IMR-90 (cell line): ENCODE data around the gene SYT17. TPM values are rescaled to one million over a fixed set of nuclear protein-coding genes. Genes with fewer than 3 reads are reported as not detected.

Experiments
- ATAC-seq: fragments of 200-7000 bp; cut with Tn5 transposase; 2 replicates; pipeline ENCODE4 v1.9.1; 2020; ENCODE audit warnings: low read depth, mild to moderate bottlenecking, moderate library complexity
- BruUV-seq: library from RNA; stranded (reverse); fragments of 400-500 nt; replicated peaks from 2 replicates; lab custom pipeline; 2021; lab: Mats Ljungman, UMichigan
- CTCF ChIA-PET: fragments of 300-600 bp; formaldehyde crosslinking; extraction: SDS; loops from one replicate; lab custom pipeline; 2021; ENCODE audit warnings: antibody characterized with exemption; lab: Yijun Ruan, JAX
- POLR2A ChIA-PET: fragments of 300-600 bp; sonication (Branson Sonifier 250); formaldehyde crosslinking; loops from one replicate; lab custom pipeline; 2022; ENCODE audit warnings: antibody characterized with exemption; ENCODE audit not compliant: unreplicated experiment; lab: Charles Lee
- DNase-seq: peaks from one replicate; pipeline ENCODE4 v3.0.0; 2013
- H2AFZ ChIP-seq: replicated peaks from 2 replicates; pipeline ENCODE3; 2013; ENCODE audit warnings: low read length, mild to moderate bottlenecking; ENCODE audit not compliant: poor library complexity
- H2AK5ac ChIP-seq: 2 replicates; pipeline ENCODE4 v1.6.1; 2013; ENCODE audit warnings: low read depth, low read length, inconsistent platforms
- H2AK9ac ChIP-seq: replicated peaks from 2 replicates; pipeline ENCODE3; 2013; ENCODE audit warnings: mild to moderate bottlenecking, low read depth, low read length, moderate library complexity; ENCODE audit not compliant: poor library complexity
- H2BK120ac ChIP-seq: 2 replicates; pipeline ENCODE4 v1.6.1; 2013; ENCODE audit warnings: low read depth, low read length, inconsistent platforms
- H2BK15ac ChIP-seq: 3 replicates; pipeline ENCODE4 v1.6.1; 2013; ENCODE audit warnings: low read depth, low read length, inconsistent platforms
- H2BK20ac ChIP-seq: 2 replicates; pipeline ENCODE4 v1.6.1; 2013; ENCODE audit warnings: low read depth, mild to moderate bottlenecking, inconsistent platforms, low read length, moderate library complexity
- H2BK5ac ChIP-seq: 2 replicates; pipeline ENCODE4 v1.6.1; 2013; ENCODE audit warnings: mild to moderate bottlenecking, low read depth, low read length, inconsistent platforms; ENCODE audit not compliant: poor library complexity, severe bottlenecking
- H3K14ac ChIP-seq: replicated peaks from 2 replicates; pipeline ENCODE4 v1.6.1; 2013; ENCODE audit warnings: low read depth, low read length, inconsistent platforms
- H3K18ac ChIP-seq: 2 replicates; pipeline ENCODE4 v1.6.1; 2013; ENCODE audit warnings: low read depth, low read length, control low read depth
- H3K23ac ChIP-seq: 2 replicates; pipeline ENCODE4 v1.6.1; 2013; ENCODE audit warnings: low read depth, low read length, inconsistent platforms
- H3K27ac ChIP-seq: 2 replicates; pipeline ENCODE4 v1.5.1; 2013; ENCODE audit warnings: mild to moderate bottlenecking, control low read depth, low read length; ENCODE audit not compliant: insufficient read depth
- H3K27me3 ChIP-seq: 2 replicates; pipeline ENCODE4 v1.6.1; 2013; ENCODE audit warnings: low read length; ENCODE audit not compliant: control insufficient read depth, insufficient read depth
- H3K36me3 ChIP-seq: 2 replicates; pipeline ENCODE4 v1.6.1; 2013; ENCODE audit warnings: low read length, mixed read lengths; ENCODE audit not compliant: control insufficient read depth, insufficient read depth
- H3K4ac ChIP-seq: 2 replicates; pipeline ENCODE4 v1.6.1; 2013; ENCODE audit warnings: low read depth, low read length, inconsistent platforms
- H3K4me1 ChIP-seq: 2 replicates; pipeline ENCODE4 v1.6.1; 2013; ENCODE audit warnings: low read length, mixed read lengths; ENCODE audit not compliant: control insufficient read depth, insufficient read depth
- H3K4me2 ChIP-seq: 2 replicates; pipeline ENCODE4 v1.6.1; 2013; ENCODE audit warnings: low read depth, mild to moderate bottlenecking, control low read depth, low read length, moderate library complexity
- H3K4me3 ChIP-seq: 2 replicates; pipeline ENCODE4 v1.5.1; 2013; ENCODE audit warnings: low read depth, mild to moderate bottlenecking, control low read depth, low read length, moderate library complexity; ENCODE audit not compliant: insufficient read depth
- H3K56ac ChIP-seq: 2 replicates; pipeline ENCODE4 v1.6.1; 2013; ENCODE audit warnings: low read length, inconsistent platforms; ENCODE audit not compliant: insufficient read depth; ENCODE audit errors: extremely low read depth
- H3K79me1 ChIP-seq, 2 experiments: 2 replicates each; pipeline ENCODE4 v1.6.1; 2013; ENCODE audit warnings: low read length in 2 of 2, inconsistent platforms in 1 of 2, low read depth in 1 of 2
- H3K9ac ChIP-seq: 2 replicates; pipeline ENCODE4 v1.6.1; 2013; ENCODE audit warnings: low read depth, low read length, control low read depth
- H3K9me1 ChIP-seq: 2 replicates; pipeline ENCODE4 v1.6.1; 2013; ENCODE audit warnings: low read length, inconsistent platforms; ENCODE audit not compliant: insufficient read depth
- H3K9me3 ChIP-seq: 2 replicates; pipeline ENCODE4 v1.6.1; 2013; ENCODE audit warnings: low read length; ENCODE audit not compliant: control insufficient read depth, insufficient read depth
- H4K20me1 ChIP-seq: 2 replicates; pipeline ENCODE4 v1.6.1; 2013; ENCODE audit warnings: low read length, inconsistent platforms; ENCODE audit not compliant: insufficient read depth
- H4K5ac ChIP-seq: 2 replicates; pipeline ENCODE4 v1.6.1; 2013; ENCODE audit warnings: mild to moderate bottlenecking, low read depth, low read length, control low read depth
- H4K8ac ChIP-seq, 2 experiments: 2 replicates each; pipeline ENCODE4 v1.6.1; 2013; ENCODE audit warnings: low read depth in 2 of 2, low read length in 2 of 2, control low read depth in 1 of 2, inconsistent platforms in 1 of 2
- H4K91ac ChIP-seq: 2 replicates; pipeline ENCODE4 v1.6.1; 2013; ENCODE audit warnings: low read depth, low read length, inconsistent platforms; ENCODE audit not compliant: insufficient read depth
- BHLHE40 ChIP-seq: fragments of 150-350 bp; IDR thresholded peaks from 2 replicates; pipeline ENCODE4 v1.6.1; 2016; ENCODE audit warnings: mild to moderate bottlenecking, low read depth, low read length
- CEBPB ChIP-seq: IDR thresholded peaks from 2 replicates; pipeline ENCODE4 v1.6.1; 2012; ENCODE audit warnings: low read depth, low read length, improper control_type of control experiment
- CHD1 ChIP-seq: IDR thresholded peaks from 2 replicates; pipeline ENCODE4 v1.6.1; 2012; ENCODE audit warnings: low read depth, low read length, improper control_type of control experiment
- ELK1 ChIP-seq: fragments of 150-350 bp; IDR thresholded peaks from 2 replicates; pipeline ENCODE4 v1.6.1; 2016; ENCODE audit warnings: low read depth, mild to moderate bottlenecking, low read length, moderate library complexity, borderline replicate concordance
- FOS ChIP-seq: fragments of 150-350 bp; IDR thresholded peaks from 2 replicates; pipeline ENCODE4 v1.6.1; 2016; ENCODE audit warnings: low read depth, low read length
- MAFK ChIP-seq: IDR thresholded peaks from 2 replicates; pipeline ENCODE4 v1.6.1; 2012; ENCODE audit warnings: low read depth, low read length, improper control_type of control experiment
- MAZ ChIP-seq: IDR thresholded peaks from 2 replicates; pipeline ENCODE4 v1.6.1; 2012; ENCODE audit warnings: low read depth, mild to moderate bottlenecking, low read length, improper control_type of control experiment, moderate library complexity, borderline replicate concordance
- NFE2L2 ChIP-seq: fragments of 150-350 bp; IDR thresholded peaks from 2 replicates; pipeline ENCODE4 v1.6.1; 2016; ENCODE audit warnings: low read depth, mild to moderate bottlenecking, low read length
- POLR2A ChIP-seq: IDR thresholded peaks from 2 replicates; pipeline ENCODE4 v1.6.1; 2012; ENCODE audit warnings: mild to moderate bottlenecking, low read depth, low read length
- RCOR1 ChIP-seq: IDR thresholded peaks from 2 replicates; pipeline ENCODE4 v1.6.1; 2012; ENCODE audit warnings: mild to moderate bottlenecking, low read length, improper control_type of control experiment; ENCODE audit not compliant: insufficient replicate concordance
- RFX5 ChIP-seq: IDR thresholded peaks from 2 replicates; pipeline ENCODE4 v1.8.0; 2012; ENCODE audit warnings: low read depth, mild to moderate bottlenecking, low read length, moderate library complexity
- SMC3 ChIP-seq: fragments of 150-350 bp; IDR thresholded peaks from 2 replicates; pipeline ENCODE4 v1.6.1; 2016; ENCODE audit warnings: low read depth, mild to moderate bottlenecking, antibody characterized with exemption, low read length, moderate library complexity
- WGBS, 2 experiments: methylation state at CpG; one replicate each; pipeline versions ENCODE4 v1.1.5 to v1.1.7; 2013; ENCODE audit warnings: missing lambda C conversion rate in 2 of 2; ENCODE audit not compliant: insufficient read length in 1 of 2; ENCODE audit errors: extremely low coverage in 2 of 2; 5-methylcytosine and 5-hydroxymethylcytosine counted together
- dilution Hi-C: fragments of 300-500 bp; cut with HindIII; formaldehyde crosslinking; loops from one replicate; pipeline ENCODE4 v1.14.3; 2018; ENCODE audit warnings: low sequenced_read_pairs; ENCODE audit not compliant: unreplicated experiment
- in situ Hi-C: fragments of 300-500 bp; cut with MboI; formaldehyde crosslinking; loops from 3 replicates; pipeline ENCODE4 v1.14.3; 2019; ENCODE audit warnings: low sequenced_read_pairs, inconsistent platforms, mixed read lengths
- intact Hi-C: fragments of 100-400 bp; cut with micrococcal nuclease; formaldehyde crosslinking; loops from 2 replicates; pipeline ENCODE4 v1.10.0; 2022
- polyA plus RNA-seq, 3 experiments: library from polyadenylated mRNA; depleted of rRNA; stranded (reverse); fragments of >200 nt; gene quantifications; 2 replicates each; pipeline ENCODE4 v1.2.3, GENCODE V29; 2012; ENCODE audit warnings: low replicate concordance in 1 of 3
- total RNA-seq: library from RNA; depleted of rRNA; stranded (reverse); fragments of >200 nt; gene quantifications from 2 replicates; pipeline ENCODE4 v1.2.3, GENCODE V29; 2012
- TF ChIP-seq, protein P1 (sequence below): fragments of 150-350 bp; IDR thresholded peaks from 2 replicates; pipeline ENCODE4 v1.6.1; 2017; ENCODE audit warnings: mild to moderate bottlenecking, antibody characterized with exemption, low read length, low read depth
- TF ChIP-seq, protein P2 (sequence below): conservative IDR thresholded peaks from 2 replicates; pipeline ENCODE4 v1.5.1; 2012; ENCODE audit warnings: mild to moderate bottlenecking, low read depth, low read length, improper control_type of control experiment

Gene SYT17
- total and polyA plus RNA-seq, 2 of the 4 experiments (the other 2 are of a cell fraction), result not detected

DNA sequence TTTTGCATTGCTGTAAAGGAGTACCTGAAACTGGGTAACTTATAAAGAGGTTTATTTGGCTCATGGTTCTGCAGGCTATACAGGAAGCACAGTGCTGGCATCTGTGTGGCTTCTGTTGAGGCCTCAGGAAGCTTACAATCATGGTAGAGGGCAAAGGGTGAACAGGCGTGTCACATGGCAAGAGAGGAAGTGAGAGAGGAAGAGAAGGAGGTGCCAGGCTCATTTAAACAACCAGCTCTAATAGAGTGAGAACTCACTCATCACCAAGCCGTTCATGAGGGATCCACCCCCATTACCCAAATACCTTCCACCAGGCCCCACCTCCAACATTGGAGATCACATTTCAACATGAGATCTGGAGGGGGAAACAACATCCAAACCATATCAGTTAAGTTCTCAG lies 101.1 kb downstream of the SYT17 start:
- BruUV-seq, result no TSS peak
- no peak overlapping the region for H3K14ac ChIP-seq
- no peak overlapping the region for H3K4me2 ChIP-seq
- in situ Hi-C loops (no loop called here), intact Hi-C loops (loop anchor here (10.0 kb wide), 1 partner anchor 74 kb away; no protein-coding TSS in a partner anchor), dilution Hi-C loops (no loop called here)
- H2AK5ac ChIP-seq, result no peak overlapping the region
- no peak overlapping the region for H3K18ac ChIP-seq
- H2AK9ac ChIP-seq, result no peak overlapping the region
- no peak overlapping the region for H3K4ac ChIP-seq
- no peak overlapping the region for H3K27ac ChIP-seq
- H3K36me3 ChIP-seq, result no peaks in the 10 kb centered on the region
- H2BK15ac ChIP-seq, result no peak overlapping the region
- H4K20me1 ChIP-seq, result no peaks in the 10 kb centered on the region
- H4K91ac ChIP-seq, result no peak overlapping the region
- no peak overlapping the region for H3K23ac ChIP-seq
- H3K4me3 ChIP-seq, result no peak overlapping the region
- H3K56ac ChIP-seq, result no peak overlapping the region
- H3K79me1 ChIP-seq, result no peaks in the 10 kb centered on the region
- ATAC-seq (no peak), DNase-seq (no peak)
- H2BK5ac ChIP-seq, result no peak overlapping the region
- no peaks in the 10 kb centered on the region for H3K9me1 ChIP-seq
- CTCF ChIA-PET, result no interaction called here
- no peaks in the 10 kb centered on the region for H3K27me3 ChIP-seq
- H3K9me3 ChIP-seq, result no peaks in the 10 kb centered on the region
- no peak overlapping the region for H4K8ac ChIP-seq
- H2BK20ac ChIP-seq, result no peak overlapping the region
- POLR2A ChIA-PET, result no interaction called here
- WGBS, 2 experiments, result no CpG with 5 or more reads among the region's 2 CpGs
- H4K5ac ChIP-seq, result no peak overlapping the region
- H2BK120ac ChIP-seq, result no peak overlapping the region
- TF ChIP-seq SMC3 (no peak), MAFK (no peak), NFE2L2 (no peak), MAZ (no peak), CEBPB (no peak), ELK1 (no peak), FOS (no peak), RFX5 (no peak), RCOR1 (no peak), BHLHE40 (no peak), CHD1 (no peak), POLR2A (no peak)
- TF ChIP-seq, protein P1, sequence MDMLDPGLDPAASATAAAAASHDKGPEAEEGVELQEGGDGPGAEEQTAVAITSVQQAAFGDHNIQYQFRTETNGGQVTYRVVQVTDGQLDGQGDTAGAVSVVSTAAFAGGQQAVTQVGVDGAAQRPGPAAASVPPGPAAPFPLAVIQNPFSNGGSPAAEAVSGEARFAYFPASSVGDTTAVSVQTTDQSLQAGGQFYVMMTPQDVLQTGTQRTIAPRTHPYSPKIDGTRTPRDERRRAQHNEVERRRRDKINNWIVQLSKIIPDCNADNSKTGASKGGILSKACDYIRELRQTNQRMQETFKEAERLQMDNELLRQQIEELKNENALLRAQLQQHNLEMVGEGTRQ, result no peak
- TF ChIP-seq, protein P2, sequence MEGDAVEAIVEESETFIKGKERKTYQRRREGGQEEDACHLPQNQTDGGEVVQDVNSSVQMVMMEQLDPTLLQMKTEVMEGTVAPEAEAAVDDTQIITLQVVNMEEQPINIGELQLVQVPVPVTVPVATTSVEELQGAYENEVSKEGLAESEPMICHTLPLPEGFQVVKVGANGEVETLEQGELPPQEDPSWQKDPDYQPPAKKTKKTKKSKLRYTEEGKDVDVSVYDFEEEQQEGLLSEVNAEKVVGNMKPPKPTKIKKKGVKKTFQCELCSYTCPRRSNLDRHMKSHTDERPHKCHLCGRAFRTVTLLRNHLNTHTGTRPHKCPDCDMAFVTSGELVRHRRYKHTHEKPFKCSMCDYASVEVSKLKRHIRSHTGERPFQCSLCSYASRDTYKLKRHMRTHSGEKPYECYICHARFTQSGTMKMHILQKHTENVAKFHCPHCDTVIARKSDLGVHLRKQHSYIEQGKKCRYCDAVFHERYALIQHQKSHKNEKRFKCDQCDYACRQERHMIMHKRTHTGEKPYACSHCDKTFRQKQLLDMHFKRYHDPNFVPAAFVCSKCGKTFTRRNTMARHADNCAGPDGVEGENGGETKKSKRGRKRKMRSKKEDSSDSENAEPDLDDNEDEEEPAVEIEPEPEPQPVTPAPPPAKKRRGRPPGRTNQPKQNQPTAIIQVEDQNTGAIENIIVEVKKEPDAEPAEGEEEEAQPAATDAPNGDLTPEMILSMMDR, result no peak
- no peak overlapping the region for H2AFZ ChIP-seq
- H3K4me1 ChIP-seq, result no peaks in the 10 kb centered on the region
- H3K9ac ChIP-seq, result no peak overlapping the region
